Stimulated activated CD4-positive, alpha-beta T cell treated with anti-CD3 and anti-CD28 coated beads, Interleukin-1b, Interleukin-23, amount 100 ng/mL, for 4 hours (primary cell): ENCODE results near the gene MILR1.
"Not testable (repeated sequence)": the region's sequence is repeated elsewhere in the genome, so short reads cannot be mapped to it uniquely, and the experiment has no call there.

Experiments used
- DNase-seq, 2 donors: peaks; one replicate each; pipeline ENCODE4 v3.0.0-alpha.2; 2020; ENCODE audit warnings: low read depth in 2 of 2

The MILR1 gene

DNA sequence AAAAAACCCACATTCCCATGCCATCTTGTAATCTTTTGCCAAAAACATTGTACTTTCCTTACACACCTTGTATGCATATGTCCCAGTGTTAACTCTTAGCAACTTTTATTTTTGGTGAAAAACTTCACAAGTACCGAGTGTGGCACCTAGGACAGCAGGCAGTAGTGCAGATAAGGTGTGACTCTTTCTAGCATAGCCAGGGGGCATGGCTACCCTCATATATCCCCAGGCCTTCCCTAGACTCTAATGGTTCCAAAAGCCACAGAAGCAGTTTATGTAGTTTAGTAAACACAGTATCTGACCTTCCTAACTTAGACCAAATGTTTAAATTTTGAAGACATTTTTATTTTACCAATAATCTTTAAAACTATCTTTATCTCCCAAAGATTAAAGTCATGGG, 20.5 kb upstream of the MILR1 start:
- no peak for DNase-seq

DNA sequence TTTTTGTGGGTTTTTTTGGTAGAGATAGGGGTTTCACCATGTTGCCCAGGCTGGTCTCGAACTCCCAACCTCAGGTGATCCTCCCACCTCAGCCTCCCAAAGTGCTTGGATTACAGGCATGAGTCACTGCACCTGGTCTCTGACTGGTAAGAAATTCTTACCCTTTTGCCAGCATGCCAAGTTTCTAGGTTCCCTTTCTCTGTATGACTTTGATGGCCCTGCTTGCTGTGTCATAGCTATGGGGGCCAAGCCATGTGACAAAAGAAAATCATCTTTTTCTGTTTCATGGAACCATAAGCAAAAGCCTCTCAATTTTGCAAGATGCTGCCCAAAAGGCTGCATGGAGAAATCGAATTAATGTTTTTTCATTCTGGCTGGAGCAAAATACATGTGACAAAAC, 18.9 kb upstream of the MILR1 start:
- DNase-seq: not testable (repeated sequence)

DNA sequence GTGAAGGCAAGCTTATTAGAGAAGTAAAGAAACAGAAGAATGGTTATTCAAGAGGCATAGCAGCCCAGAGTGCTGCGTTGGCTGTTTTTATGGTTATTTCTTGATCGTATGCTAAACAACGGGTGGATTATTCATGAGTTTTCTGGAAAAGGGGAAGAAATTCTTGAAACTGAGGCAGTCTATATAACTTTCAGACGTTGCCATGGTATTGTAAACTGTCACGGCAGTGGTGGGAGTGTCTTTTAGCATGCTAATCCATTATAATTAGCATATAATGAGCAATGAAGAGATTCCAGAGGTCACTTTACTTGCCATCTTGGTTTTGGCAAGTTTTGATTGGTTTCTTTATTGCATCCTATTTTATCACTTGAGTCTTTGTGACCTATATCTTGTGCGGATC, 17.4 kb upstream of the MILR1 start:
- no peak for DNase-seq

DNA sequence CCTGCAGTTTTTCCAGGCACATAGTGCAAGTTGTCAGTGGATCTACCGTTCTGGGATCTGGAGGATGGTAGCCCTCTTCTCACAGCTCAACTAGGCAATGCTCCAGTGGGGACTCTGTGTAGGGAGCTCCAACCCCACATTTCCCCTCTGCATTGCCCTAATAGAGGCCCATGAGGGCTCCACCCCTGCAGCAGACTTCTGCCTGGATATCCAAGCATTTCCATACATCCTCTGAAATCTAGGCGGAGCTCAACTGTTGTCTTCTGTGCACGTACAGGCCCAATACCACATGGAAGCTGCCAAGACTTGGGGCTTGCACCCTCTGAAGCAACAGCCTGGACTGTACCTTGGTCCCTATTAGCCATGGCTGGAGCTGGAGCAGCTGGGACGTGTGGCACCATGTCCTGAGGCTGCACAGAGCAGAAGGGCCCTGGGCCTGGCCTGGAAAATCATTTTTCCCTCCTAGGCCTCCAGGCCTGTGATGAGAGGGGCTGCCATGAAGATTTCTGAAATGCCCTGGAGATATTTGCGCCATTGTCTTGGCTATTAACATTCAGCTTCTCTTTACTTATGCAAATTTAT, 10.9 kb upstream of the MILR1 start:
- DNase-seq: no peak

DNA sequence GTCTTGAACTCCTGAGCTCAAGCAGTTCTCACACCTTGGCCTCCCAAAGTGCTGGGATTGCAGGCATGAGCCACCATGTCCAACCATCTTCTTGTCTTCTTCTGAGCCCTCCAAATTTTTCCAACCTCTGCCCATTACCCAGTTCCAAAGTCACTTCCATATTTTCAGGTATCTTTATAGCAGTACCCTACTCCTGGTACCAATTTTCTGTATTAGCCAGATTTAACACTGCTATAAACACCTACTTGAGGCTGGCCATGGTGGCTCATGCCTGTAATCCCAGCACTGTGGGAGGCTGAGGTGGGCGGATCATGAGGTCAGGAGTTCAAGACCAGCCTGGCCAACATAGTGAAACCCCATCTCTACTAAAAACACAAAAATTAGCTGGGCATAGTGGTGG, 9.4 kb upstream of the MILR1 start:
- DNase-seq: not testable (repeated sequence)

DNA sequence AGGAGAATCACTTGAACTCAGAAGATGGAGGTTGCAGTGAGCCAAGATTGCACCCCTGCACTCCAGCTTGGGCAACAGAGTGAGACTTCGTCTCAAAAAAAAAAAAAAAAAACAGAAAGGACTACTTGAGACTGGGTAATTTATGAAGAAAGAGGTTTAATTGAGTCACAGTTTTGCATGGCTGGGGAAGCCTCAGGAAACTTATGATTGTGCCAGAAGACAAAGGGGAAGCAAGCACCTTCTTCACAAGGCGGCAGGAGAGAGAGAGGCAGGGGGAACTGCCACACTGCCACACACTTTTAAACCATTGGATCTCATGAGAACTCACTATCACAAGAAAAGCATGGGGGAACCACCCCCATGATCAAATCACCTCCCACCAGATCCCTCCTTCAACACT, 9.0 kb upstream of the MILR1 start:
- no peak for DNase-seq

DNA sequence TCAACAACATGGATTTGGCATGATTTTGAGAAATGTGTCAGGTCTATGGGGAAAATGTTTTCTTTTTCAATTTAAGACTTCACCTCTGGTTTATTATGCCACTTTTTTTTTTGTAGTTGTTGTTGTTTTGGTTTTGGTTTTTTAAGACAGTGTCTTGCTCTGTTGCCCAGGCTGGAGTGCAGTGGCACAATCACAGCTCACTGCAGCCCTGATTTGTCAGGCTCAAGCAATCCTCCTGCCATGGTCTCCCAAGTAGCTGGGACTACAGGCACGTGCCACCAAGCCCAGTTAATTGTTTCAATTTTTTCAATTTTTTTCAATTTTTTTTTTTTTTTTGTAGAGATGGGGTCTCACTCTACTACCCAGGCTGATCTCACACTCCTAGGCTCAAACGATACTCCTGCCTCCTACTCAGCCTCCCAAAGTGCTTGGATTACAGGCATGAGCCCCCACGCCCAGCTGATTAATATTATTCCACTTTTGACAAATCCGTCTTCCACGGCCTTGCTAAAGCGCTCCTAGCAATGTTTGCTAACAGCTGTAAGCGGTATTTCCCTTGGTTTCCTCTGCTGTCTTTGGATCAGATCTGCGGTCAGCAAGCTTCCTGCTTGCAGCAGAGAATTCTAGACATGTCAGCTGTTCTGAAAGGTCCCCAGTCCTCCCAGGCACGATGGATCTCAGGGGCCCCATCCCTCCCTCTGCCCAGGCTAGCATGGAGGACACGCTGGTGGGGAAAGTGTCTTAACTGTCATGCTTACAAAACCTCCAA, 7.0 kb upstream of the MILR1 start:
- no peak for DNase-seq

DNA sequence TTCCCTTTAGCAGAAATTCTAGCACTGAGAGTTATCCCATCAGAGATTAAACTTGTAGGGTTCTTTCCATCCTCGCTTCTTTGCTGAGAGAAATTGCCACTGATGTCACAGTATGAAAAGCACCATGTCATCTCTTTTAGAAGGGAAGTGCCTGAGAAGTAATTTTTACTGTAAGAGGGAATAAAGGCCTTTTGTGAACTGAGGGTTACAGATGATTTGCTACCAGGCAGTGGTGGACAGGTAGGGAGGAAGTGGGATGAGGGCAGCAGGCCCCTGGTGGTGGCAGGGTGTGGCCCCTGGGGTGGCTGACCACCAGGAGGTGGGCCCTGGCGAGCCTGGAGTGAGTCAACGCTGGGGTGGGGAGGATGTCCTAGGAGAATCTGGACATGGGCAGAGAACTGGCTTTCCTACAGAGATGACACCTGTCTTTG, 6.4 kb upstream of the MILR1 start:
- no peak for DNase-seq

DNA sequence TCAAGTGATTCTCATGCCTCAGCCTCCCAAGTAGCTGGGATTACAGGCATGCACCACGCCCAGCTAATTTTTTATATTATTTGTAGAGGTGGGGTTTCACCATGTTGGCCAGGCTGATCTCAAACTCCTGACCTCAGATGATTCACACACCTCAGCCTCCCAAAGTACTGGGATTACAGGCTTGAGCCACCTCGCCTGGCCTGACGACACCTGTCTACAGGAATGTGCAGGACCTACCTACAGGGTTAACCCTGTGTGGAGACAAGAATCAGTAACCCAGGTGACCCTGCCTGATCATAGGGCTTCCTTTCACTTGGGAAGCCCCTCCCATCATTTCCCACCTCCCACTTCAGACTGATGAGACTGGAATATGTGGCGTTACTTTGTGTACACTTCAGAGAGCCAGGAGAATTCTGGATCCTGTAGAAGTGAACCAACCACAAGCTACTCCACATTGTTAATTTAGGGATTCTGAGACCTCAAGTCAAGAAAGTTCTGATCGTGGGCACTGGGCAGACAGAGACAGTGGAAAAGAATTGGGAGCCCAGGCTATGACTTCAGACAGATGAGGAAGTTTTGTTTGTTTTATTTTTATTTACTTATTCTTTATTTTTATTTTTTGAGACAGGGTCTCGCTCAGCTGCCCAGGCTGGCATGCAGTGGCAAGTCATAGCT, 5.7 kb upstream of the MILR1 start:
- no peak for DNase-seq

DNA sequence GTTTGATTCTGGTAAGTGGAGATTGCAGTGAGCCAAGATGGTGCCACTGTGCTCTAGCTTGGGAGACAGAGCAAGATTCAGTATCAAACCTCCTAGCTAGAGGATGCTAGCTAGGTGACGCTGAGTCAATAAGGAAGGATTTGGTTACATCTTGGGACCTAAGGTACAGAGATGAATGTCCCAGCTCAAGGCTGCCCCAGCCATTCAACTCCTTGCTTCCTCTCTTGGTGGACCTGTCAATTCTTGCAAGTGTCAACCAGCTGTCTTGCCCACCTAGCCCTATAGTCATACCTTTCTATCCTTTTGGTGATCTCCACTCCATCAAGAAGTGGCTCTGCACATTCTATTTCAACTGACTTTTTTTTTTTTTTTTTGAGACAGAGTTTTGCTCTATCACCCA, 1.4 kb upstream of the MILR1 start:
- DNase-seq: no peak

DNA sequence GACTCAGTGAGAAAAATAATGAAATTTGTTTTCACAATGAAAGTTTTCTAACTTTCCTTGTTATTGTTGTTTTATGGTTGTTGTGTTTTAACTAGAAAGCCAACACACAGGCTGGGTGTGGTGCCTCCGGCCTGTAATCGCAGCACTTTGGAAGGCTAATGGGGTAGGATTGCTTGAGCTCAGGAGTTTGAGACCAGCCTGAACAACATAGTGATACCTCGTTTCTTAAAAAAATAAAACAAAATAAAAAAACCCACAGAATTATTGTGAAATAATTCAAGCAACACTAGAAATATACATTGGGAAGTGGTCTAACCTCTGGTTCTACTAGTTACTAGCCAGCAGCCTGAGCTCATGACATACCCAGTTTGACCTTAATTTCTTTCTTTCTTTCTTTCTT, 630 bp downstream of the MILR1 start:
- no peak for DNase-seq

DNA sequence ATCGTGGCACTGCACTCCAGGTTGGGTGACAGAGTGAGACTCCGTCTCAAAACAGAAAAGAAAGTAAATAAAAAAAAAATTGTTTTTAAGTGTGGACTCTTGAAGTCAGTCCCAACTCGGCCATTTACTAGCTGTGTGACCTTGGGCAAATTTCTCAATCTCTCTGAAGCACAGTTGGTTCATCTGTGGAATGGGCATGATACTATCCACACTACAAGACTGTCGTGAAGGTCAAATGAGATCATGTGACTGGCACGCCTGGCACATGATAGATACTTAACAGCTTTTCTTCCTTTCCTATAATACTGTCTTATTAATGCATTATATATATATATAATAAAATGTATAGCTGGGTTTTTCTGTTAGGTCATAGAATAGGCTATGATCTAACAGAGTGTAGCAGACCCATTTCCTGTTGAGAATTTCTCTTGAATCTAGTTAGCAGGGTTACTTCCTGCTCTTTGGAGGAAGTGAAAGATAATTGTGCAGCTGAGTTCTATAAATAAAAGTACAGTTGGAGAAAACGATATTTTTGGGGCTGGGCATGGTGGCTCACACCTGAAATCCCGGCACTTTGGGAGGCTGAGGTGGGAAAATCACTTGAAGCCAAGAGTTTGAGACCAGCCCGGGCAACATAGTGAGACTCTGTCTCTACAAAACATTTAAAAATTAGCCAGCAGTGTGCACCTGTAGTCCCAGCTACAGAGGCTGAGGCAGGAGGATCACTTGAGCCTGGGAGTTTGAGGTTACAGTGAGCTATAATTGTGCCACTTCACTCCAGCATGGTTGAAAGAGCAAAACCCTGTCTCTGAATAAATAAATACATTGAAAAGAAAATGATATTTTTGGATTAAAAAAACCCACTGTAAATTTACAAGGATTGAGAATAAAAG, 7.3 kb downstream of the MILR1 start:
- no peak for DNase-seq

DNA sequence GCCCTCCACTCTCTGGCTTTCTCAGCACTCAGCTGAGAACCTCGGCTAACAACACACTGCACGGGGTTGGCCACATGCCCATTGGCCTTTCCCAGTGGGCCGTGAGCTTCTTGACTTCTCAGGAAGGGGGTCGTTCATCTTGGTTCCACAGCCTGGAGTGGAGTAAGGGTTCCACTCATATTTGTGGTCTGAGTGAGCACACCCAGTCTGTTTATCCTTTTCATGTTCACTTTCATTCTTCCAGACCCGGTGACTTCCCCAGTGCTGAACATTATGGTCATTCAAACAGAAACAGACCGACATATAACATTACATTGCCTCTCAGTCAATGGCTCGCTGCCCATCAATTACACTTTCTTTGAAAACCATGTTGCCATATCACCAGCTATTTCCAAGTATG, 8.2 kb downstream of the MILR1 start:
- DNase-seq: no peak

DNA sequence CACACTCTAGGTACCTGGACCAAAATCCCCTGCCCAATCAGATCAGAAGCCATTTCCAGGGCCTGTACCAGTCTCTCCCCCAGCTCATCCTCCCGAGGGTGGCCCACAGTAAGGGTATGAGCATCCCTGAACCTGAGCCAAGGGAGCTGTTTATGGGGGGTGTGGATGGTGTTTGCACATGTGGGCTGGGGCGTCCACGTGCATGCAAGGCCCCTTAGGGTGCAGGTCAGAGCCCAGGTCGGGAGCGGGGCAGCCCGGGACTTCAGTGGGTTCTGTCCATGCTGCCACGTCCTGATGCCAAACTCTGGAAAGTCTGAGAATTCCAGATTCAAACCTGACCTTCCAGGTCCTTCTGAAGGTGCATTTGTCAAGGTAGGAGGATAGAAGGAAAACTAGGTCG, 9.8 kb downstream of the MILR1 start:
- DNase-seq: no peak

DNA sequence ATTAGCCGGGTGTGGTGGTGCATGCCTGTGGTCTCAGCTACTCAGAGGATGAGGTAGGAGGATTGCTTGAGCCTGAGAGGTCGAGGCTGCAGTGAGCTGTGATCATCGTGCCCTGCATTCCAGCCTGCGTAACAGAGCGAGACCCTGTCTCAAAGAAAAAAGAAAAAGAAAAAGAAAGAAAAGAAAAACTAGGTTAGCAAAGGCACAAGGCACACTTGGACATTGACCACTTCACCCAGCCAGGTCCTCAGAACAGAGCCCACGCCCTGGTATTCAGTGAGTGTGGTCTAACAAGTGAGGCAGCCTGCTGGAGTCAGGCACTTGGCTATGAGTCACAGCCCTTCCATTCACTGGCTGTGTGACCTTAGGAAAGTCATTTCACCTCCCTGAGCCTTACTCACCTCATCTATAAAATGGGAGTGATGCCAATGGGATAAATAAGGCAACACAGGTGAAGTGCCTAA, 10.4 kb downstream of the MILR1 start:
- DNase-seq: no peak

DNA sequence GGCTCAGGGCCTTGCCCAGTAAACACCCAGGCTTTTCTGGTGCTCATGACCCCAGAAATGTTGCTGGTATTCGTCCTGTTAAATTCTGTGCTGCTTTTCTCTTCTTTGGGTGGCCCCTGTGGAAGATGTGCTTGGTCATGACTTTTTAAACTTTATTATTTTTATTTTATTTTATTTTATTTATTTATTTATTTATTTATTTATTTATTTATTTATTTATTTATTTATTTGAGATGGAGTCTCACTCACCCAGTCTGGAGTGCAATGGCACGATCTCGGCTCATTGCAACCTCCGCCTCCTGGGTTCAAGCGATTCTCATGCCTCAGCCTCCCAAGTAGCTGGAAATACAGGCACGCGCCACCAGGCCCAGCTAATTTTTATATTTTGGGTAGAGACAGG, 10.9 kb downstream of the MILR1 start:
- DNase-seq: not testable (repeated sequence)

DNA sequence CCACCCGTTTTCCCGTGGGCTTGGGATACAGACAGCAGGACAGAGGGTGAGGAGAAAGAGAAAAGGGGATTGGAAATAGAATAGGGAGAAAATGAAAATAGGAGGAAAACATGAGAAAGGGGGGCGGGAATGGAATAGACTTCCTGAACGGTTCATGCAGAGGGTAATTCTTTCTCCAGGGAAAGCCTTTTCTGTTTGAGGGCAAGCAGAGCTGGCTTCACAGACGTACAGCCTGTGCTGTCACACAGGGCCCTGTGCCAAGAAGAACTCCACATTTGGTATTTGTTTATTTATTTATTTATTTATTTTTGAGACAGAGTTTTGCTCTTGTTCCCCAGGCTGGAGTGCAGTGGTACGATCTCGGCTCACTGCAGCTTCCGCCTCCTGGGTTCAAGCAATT, 12.0 kb downstream of the MILR1 start:
- no peak for DNase-seq

DNA sequence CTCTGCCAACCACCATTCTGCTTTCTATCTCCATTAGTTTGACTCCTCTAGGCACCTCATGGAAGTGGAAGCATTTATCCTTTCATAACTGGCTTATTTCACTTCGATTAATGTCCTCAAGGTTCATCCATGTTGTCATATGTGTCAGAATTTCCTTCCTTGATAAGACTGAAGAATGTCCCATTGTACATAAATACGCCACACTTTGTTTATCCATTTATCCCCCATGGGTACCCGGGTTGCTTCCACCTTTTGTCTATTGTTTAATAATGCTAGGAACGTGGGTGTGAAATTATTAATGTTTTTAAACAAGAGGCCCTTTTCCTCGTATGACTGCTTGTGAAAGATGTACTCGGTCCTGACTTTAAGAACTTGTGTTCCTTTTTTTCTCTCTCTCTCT, 12.9 kb downstream of the MILR1 start:
- DNase-seq: no peak

DNA sequence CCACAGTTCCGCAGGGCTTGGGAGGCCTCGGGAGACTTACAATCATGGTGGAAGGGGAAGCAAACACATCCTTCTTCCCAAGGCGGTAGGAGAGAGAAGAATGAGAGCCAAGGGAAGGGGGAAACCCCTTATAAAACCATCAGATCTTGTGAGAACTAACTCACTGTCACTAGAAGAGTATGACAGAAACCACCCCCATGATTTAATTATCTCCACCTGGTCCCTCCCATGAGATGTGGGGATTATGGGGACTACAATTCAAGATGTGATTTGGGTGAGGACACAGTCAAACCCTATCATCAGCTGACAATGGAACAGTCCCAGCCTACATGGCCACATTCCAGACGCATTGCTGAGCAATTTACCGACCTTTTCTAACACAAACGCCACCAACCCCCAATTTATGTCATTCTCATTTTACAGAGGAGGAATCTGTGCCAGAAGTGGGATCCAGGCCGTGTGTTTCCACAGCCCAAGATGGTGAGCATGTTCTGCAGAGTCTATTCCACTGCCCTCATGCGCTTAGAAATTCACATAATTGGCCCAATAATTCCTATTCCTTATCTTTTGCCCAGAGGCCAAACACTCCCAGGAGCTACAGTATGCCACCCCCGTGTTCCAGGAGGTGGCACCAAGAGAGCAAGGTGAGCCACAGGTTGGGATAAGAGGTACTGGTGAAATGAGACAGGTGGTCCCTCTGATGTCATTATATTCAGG, 17.3 kb downstream of the MILR1 start:
- DNase-seq: no peak

DNA sequence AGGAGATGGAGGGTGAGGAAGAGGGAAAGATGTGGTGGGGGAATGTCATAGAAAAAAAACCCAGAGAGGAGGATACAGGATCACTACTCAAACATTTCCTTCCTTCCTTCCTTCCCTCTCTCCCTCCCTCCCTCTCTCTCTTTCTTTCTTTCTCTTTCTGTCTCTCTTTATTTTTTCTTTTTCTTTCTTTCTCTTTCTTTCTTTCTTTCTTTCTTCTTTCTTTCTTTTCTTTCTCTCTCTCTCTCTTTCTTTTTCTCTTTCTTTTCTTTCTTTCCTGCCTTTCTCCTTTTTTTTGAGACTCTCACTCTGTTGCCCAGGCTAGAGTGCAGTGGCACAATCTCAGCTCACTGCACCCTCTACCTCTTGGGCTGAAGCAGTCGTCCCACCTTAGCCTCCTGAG, 17.9 kb downstream of the MILR1 start:
- DNase-seq: not testable (repeated sequence)

DNA sequence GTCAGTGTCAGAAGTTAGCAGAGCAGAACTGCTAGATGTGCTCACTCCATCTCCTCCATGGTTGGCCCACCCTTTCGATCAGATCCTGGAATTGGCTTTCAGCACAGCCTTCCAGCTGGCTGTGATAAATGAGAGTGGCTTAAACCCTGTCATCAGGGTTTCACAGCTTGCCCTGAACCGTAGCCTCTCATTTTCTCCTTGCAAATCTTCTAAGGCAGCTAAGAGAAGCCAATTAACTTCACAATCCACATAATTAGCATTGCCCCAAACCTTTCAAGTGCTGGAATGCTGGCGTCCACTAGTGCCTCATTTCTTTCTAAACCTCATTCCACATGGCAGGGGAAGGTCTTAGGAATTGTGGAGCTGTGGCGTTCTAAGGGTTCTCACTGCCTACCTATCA, 21.7 kb downstream of the MILR1 start:
- DNase-seq: no peak
